ENCODE measurements around the gene CLEC16A.

CLEC16A gene

GRCh38 chr16:11064851-11065250 is 120.5 kb downstream of the CLEC16A start:
- no peak for DNase-seq

DNA sequence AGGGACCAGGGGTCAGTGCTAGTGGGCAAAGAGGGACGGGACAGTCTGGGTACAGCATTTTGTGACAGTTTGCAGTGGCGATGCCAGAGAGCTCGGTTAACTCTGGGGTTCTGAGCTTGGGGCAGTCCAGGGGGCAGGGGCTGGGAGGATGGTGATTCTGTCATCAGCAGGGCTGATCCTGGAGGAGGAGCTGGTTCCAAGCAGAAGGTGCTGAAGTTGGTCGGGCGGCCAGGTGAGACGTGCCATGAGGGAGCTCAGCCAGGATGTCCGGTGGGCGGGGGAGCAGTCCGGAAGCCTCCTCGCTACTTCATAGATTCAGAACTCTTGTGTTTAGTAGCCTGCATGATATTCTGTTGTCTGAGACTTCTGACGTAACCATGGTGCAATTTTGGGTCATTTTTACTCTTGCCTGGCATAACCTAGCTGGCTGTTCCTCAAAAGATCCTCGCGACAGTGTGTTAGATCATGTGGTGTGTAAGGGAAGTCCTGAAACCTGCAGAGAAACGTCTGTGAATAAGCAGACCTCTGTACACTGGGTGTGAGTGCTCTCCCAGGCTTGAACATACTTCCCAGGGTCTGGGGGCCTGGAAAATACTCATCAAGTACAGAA is 122.0 kb downstream of the CLEC16A start:
- DNase-seq = no peak

DNA sequence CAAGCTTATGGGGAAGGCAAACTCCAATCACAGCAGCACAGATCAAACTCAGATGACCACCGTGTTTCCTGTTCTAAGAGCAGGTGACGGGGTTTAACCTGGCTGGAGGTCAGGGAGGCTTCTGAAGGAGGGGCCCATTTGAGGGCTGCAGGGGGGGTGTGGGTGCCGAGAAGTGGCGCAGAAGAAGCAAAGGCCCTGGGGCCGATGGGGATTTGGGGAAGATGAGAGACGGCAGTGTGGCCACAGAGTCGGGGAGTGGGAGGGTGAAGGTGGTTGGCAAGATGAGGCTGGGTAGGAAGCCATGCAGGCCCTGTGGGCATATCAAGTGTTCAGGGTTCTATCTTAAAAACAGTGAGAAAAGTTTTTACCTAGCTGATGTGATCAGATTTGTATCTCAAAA is 122.9 kb downstream of the CLEC16A start:
- DNase-seq = no peak

DNA sequence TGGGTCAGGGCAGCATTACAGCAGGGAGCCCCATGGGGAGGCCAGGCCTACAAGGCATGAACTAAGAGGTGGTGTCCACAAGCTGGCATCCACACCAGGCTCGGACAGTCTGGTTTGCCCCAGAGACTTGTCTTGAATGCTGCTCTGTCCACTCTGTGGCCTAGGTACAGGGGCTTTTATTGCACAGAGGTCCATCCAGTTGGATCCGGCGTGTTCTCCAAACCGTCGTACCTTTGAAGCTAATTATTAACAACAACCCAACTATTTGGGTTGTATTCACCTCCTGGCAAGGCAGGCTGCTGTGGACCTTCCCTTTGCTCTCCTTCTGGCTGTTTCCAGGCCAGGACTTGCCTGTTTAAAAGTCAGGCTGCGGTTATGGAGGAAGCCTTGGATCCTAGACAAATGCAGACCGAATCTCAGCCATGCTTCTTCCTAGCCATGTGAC is 123.4 kb downstream of the CLEC16A start:
- no peak for DNase-seq

DNA sequence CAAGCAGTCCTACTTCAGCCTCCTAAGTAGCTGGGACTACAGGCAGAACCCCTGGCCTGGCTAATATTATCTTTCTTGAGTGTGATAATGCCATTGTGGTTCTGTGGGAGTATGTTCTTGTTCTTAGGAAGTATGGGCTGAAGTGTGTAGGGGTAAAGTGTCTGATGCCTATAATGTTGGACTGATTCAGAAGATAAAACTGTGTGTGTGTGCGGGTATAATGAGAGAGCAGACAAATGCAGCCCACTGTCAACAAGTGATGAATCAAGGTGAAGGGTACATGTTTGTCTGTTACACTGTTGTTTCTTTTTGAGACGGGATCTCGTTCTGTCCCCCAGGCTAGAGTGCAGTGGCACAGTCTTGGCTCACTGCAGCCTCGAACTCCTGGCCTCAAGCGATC is 127.5 kb downstream of the CLEC16A start:
- no peak for DNase-seq

DNA sequence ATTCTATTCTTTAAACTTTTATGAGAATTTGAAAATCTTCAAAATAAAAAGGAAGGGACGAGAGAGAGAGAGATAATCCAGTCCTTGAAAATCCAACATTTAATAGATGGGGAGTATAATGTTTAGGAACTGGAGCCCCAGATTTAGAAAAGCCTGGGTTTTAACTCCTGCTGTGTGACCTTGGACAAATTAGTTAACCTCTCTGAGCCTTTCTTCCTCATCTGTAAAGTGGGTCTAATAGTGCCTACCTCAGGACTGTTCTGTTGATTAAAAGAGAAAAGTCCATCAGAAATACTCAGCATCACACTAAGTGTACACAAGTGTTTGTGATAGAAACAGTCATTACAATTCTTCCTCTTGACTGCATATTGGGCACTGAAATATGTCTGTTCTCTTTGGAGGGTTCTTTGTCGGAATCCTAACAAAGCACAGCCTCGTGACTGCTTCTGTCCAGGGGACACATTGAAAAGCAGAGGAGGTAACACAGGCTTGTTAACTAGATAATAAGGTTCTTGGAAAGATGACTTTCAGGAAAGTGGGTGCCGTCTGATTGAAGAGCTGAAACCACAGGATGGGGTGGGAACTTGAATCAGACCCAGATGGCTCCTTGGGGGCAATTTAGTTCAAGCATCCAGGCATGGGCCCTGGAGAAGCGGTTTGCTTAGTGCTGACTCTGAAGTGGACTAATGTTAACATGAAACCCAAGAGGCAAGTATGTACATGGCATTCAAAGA is 128.2 kb downstream of the CLEC16A start:
- no peak for DNase-seq

DNA sequence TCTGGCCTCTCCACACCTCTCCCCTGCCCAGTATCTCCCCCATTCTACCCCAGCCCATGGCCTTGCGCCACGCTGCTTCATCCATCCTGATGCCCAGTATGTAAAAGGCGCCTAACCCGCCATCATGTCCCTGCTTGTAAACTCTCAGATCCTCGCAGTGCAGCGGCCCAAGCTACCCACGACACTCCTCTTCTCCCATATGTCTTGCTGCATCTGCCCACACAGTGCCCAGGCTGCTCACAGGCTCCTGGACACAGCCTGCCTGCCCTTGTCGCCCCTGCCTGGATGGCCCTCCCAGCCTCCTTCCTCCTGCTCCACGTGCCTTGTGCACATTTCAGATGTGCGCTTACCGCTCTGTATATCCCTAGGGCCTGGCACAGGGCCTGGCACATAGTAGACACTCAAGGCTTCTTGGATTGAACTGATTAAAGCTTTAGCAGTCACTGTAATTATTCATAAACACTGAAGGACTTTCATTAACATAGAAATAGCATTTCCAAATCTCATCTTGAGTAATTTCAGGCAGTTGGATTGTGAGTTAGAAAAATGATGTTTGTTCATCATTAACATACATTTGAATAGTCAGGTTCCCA is 129.1 kb downstream of the CLEC16A start:
- no peak for DNase-seq

- no peak for DNase-seq
These were observed 129.8 kb downstream of the CLEC16A start for GRCh38 chr16:11074131-11074530.

DNA sequence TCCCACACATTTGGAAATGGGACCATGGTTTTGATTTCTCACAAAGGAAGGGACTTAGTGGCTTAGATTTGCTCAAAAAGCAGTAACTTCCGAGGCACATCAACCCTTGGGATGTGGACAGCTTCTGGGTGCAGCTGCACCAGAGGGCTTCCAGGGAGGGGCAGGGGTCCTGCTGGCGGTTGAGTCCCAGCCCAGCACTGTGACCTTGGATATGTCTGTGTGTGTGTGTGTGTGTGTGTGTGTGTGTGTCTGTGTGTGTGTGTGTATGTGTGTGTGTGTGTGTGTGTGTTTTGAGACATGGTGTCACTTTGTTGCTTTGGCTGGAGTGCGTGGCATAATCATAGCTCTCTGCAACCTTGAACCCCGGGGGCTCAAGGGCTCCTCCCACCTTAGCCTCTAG is 130.8 kb downstream of the CLEC16A start:
- DNase-seq = no peak

GRCh38 chr16:11076259-11077018 is 132.1 kb downstream of the CLEC16A start:
- DNase-seq = no peak

GRCh38 chr16:11078812-11079459 is 134.6 kb downstream of the CLEC16A start:
- no peak for DNase-seq

- DNase-seq = no peak
These were observed 135.4 kb downstream of the CLEC16A start for GRCh38 chr16:11079652-11080187.

- no peak for DNase-seq
These were observed 136.1 kb downstream of the CLEC16A start for GRCh38 chr16:11080327-11080967.

- no peak for DNase-seq
These were observed 136.8 kb downstream of the CLEC16A start for GRCh38 chr16:11080999-11081630.

GRCh38 chr16:11082108-11082859 is 137.9 kb downstream of the CLEC16A start:
- no peak for DNase-seq

DNA sequence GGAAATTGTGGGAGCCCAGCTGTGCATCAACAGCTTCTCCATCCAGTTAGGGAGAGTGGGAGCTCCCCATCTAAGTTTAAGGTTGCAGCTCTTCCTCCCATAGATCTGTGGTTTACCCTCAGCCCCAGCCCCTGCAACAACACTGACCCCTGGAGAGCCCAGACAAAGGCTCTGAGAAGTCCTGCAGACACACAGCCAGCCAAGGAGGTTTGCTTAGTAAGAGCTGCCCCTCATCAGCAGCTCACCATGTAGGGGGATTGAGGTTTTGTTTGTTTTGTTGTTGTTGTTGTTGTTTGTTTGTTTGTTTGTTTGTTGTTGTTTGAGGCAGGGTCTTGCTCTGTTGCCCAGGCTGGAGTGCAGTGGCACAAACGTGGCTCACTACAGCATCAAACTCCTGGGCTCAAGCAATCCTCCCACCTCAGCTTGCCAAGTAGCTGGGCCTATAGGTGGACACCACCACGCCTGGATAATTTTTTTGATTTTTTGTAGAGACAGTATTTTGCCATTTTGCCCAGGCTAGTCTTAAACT is 138.6 kb downstream of the CLEC16A start:
- no peak for DNase-seq

DNA sequence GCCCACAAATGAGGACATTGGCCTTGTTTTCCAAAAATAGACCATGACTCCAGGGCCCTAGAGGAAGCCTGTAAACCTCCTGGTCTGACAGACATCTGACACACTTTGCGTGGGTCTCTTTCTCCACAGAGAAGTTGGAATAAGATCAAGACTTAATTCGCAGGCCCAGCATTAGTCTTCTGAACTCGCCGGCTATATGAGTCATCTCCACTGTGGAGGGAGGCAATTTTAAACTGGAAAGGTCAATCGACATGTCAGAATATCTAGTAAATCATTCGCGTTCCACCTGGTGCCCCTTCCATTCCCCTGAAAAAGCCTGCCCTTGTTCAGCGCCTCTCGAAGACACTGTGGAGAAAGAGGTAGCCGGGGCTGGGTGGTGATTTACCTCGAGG is 140.1 kb downstream of the CLEC16A start:
- no peak for DNase-seq

DNA sequence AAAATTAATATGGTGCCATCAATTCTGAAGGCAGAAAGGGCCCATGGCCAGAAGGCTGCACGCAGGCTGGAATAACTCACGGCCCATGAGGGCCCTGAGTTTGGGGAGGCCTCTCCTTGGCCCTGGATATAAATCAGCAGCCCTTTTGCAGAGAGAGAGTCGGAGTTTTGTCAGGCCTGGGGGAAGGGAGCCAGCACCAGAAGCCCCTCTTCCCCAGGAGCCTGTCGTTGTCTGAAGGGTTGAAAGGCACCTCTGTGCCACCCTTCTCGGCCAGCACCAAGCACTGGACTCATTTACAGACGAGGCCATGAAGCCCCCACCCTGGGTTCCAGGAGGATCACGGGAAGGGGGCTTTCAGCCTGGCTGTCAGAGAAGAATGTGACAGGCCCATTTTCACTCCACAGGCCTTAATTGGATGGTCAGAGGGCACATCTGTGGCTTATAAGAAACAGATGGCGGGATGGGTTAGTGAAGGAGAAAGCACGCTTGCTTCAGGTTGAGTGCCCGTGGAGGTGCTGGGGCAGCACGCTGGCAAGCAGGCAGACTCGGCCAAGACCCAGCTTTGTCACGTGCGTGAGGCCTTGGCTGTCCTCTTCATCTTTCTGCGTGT is 140.6 kb downstream of the CLEC16A start:
- DNase-seq = no peak

- DNase-seq = no peak
These were observed 141.6 kb downstream of the CLEC16A start for GRCh38 chr16:11085916-11086315.

GRCh38 chr16:11087691-11088073 is 143.3 kb downstream of the CLEC16A start:
- DNase-seq = no peak

All from midbrain (tissue), 1 donor.